ENCODE results near the gene GUK1.
A peak's percentile ranks its signal among the peaks of the same experiment; 100 is the strongest.

Gene GUK1

GRCh38 chr1:228147768-228148167 is 7.7 kb downstream of the GUK1 start:
- TF ChIP-seq, protein P1, sequence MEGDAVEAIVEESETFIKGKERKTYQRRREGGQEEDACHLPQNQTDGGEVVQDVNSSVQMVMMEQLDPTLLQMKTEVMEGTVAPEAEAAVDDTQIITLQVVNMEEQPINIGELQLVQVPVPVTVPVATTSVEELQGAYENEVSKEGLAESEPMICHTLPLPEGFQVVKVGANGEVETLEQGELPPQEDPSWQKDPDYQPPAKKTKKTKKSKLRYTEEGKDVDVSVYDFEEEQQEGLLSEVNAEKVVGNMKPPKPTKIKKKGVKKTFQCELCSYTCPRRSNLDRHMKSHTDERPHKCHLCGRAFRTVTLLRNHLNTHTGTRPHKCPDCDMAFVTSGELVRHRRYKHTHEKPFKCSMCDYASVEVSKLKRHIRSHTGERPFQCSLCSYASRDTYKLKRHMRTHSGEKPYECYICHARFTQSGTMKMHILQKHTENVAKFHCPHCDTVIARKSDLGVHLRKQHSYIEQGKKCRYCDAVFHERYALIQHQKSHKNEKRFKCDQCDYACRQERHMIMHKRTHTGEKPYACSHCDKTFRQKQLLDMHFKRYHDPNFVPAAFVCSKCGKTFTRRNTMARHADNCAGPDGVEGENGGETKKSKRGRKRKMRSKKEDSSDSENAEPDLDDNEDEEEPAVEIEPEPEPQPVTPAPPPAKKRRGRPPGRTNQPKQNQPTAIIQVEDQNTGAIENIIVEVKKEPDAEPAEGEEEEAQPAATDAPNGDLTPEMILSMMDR (IDR thresholded peaks at IDR 0.05; ENCODE audit: extremely low read depth, missing control alignments): no peak
- peak; percentile 11 for DNase-seq (ENCODE audit: low spot score)

- TF ChIP-seq, protein P1 (IDR thresholded peaks at IDR 0.05; ENCODE audit: extremely low read depth, missing control alignments): no peak
- no peak for DNase-seq (ENCODE audit: low spot score)
Measured at GRCh38 chr1:228148196-228148861, 8.2 kb downstream of the GUK1 start.

DNA sequence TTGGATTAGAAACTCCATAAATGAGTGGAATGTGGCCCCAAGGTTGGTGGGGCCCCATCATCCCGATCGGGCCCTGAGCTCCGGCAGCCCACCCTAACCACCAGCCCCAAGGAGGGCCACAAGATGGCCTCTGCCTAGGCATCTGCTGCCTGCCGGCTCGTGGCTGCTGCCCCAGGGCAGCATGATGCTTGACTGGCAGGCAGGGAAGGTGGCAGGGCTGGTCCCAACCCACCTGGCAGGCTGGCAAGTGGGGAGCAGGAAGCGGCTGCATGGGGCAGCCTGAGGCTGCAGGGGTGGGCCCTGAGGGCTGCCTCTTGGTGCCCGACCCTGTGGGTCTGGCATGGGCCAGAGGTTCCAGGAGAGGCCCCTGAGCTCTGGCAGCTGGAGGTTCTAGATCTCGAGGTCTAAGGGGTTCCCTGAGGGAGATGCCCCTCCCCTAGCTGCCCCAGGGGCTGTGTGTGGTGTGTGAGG is 8.9 kb downstream of the GUK1 start:
- DNase-seq (ENCODE audit: low spot score): no peak
- TF ChIP-seq, protein P1 (IDR thresholded peaks at IDR 0.05; ENCODE audit: extremely low read depth, missing control alignments): no peak

DNA sequence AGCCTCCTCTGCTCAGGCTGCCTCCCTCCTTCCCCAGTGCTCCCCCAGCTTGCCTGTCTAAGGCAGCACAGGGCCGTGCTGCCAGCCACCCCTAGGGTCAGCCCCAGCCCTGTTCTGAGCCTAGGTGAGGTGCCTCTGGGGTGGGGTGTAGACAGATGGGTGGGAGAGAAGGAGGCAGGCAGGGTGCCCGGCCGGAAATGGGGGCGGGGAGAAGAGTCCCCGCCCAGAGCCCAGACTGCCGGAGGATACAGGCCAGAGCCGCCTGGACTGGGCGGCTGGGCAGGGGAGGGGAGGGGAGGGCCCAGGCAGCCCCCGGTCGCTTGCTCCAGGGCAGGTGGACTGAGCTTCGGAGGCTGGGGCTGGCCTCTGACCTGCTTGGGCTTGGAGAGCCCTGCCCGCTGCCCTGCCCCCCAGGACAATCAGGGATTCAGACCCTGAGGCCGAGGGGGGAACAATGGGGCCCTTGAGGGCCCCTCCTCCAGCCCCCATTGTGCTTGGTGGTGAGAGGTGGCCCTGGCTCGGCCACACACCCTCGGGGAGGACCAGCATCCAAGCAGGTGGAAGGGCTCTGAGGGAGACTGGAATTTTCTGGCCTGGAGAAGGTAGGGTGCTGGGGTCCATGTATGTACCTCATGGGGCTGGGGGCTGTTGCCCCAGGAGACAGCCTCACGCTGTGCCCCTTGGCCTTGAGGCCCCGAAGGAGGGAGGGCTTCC is 9.5 kb downstream of the GUK1 start, which contains the start of gene GJC2:
Gene GJC2 (plus strand): TSS at position 525 of the 714 bp plus-strand sequence. CDS start 7,829 bp downstream, outside the sequence.
- TF ChIP-seq, protein P1 (IDR thresholded peaks at IDR 0.05; ENCODE audit: extremely low read depth, missing control alignments): no peak
- no peak for DNase-seq (ENCODE audit: low spot score)

- DNase-seq (ENCODE audit: low spot score): no peak
- TF ChIP-seq, protein P1 (IDR thresholded peaks at IDR 0.05; ENCODE audit: extremely low read depth, missing control alignments): no peak
Measured at GRCh38 chr1:228150120-228150460, 10.0 kb downstream of the GUK1 start.

DNA sequence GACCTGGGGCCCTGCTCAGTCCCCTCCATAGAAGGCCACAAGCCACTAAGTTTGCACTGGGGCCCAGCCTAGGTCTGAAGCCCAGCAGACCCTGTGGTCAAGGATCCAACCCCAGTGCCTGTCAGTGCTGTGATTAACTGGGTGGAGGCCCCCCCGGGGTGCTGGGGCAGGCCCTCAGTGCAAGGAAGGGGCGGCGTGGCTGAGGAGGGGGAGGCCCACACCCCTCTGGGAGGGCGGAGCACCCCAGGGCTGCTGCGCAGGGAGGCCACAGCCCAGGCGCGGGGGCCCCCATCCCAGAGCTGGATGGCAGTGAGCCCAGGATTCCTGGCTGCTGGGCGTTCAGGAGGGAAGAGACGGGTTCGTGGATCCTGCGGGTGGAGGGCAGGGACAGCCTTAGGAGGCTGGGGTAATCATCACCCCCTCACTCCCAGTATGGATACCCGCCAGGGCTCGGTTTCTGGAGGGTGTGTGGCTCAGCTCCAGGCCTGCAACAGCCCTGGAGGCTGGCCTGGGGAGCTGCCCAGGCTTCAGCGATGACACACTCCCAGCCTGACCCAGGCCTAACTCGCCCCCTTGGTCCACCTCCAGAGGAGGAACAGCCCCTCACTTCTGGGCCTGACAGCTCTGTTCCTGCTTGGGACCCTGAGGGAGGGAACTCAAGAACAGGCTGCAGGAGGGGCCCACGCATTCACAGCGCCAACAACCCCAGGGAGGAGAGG is 10.5 kb downstream of the GUK1 start:
- TF ChIP-seq, protein P1 (IDR thresholded peaks at IDR 0.05; ENCODE audit: extremely low read depth, missing control alignments): no peak

More for the DNA sequence above, 10.5 kb downstream of the GUK1 start:
- no peak for DNase-seq (ENCODE audit: low spot score)

Measured in GM20000 (cell line).